A549 (cell line): ENCODE data around the gene RBM18.

Experiments used
- BHLHE40 ChIP-seq: IDR thresholded peaks from 2 replicates; pipeline ENCODE4 v1.6.1; 2012; ENCODE audit warnings: low read depth, low read length, inconsistent platforms
- KDM1A ChIP-seq: fragments of 200-600 bp; sonication (generic); IDR thresholded peaks from 2 replicates; pipeline ENCODE4 v1.6.1; 2016; ENCODE audit warnings: low read depth, mild to moderate bottlenecking
- POLR2A ChIP-seq: IDR thresholded peaks from 2 replicates; pipeline ENCODE4 v1.6.1; 2012; ENCODE audit warnings: mild to moderate bottlenecking, low read length
- RFX5 ChIP-seq: fragments of 450-650 bp; IDR thresholded peaks from 2 replicates; pipeline ENCODE4 v1.7.1; 2014; ENCODE audit warnings: antibody characterized with exemption, mild to moderate bottlenecking, moderate library complexity
- TF ChIP-seq, protein P1 (sequence below): fragments of >200 bp; sonication (Bioruptor Twin); formaldehyde crosslinking; IDR thresholded peaks from 3 replicates; pipeline ENCODE4 v1.5.1; 2016
- TF ChIP-seq, protein P2 (sequence below): fragments of 250-450 bp; sonication (Bioruptor Pico); IDR thresholded peaks from 2 replicates; pipeline ENCODE4 v1.5.0; 2021; ENCODE audit warnings: mild to moderate bottlenecking, moderate library complexity, borderline replicate concordance

DNA sequence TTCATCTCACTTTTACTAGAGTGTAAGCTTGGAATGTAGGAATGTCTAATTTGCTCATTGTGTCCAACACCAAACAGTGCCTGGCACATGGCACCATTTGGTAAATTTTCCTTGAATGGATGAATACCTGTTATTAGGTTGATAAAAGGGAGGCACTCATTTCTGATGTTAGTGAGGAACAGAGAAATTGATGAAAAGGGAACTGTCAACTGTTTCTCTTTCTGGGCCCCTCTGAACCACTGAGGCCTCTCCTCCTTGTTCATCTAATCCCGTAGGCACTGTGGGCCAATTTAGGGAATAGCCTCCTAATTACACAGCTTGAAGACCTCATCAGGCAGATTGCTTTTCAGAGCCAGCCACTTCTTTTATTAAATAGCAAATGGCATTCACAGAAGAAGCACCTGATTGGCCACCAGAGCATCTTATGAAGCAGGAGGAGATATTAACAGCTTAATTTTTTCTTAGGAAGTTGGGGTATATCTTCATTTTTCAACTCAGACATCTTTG is 22.6 kb upstream of the RBM18 start:
- TF ChIP-seq RFX5, result no peak
- TF ChIP-seq POLR2A, result no peak
- TF ChIP-seq, protein P1, sequence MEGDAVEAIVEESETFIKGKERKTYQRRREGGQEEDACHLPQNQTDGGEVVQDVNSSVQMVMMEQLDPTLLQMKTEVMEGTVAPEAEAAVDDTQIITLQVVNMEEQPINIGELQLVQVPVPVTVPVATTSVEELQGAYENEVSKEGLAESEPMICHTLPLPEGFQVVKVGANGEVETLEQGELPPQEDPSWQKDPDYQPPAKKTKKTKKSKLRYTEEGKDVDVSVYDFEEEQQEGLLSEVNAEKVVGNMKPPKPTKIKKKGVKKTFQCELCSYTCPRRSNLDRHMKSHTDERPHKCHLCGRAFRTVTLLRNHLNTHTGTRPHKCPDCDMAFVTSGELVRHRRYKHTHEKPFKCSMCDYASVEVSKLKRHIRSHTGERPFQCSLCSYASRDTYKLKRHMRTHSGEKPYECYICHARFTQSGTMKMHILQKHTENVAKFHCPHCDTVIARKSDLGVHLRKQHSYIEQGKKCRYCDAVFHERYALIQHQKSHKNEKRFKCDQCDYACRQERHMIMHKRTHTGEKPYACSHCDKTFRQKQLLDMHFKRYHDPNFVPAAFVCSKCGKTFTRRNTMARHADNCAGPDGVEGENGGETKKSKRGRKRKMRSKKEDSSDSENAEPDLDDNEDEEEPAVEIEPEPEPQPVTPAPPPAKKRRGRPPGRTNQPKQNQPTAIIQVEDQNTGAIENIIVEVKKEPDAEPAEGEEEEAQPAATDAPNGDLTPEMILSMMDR, result no peak
- TF ChIP-seq, protein P2, sequence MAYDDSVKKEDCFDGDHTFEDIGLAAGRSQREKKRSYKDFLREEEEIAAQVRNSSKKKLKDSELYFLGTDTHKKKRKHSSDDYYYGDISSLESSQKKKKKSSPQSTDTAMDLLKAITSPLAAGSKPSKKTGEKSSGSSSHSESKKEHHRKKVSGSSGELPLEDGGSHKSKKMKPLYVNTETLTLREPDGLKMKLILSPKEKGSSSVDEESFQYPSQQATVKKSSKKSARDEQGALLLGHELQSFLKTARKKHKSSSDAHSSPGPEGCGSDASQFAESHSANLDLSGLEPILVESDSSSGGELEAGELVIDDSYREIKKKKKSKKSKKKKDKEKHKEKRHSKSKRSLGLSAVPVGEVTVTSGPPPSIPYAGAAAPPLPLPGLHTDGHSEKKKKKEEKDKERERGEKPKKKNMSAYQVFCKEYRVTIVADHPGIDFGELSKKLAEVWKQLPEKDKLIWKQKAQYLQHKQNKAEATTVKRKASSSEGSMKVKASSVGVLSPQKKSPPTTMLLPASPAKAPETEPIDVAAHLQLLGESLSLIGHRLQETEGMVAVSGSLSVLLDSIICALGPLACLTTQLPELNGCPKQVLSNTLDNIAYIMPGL (CRISPR knock-in tag), result no peak
- no peak for TF ChIP-seq BHLHE40
- no peak for TF ChIP-seq KDM1A
